Stimulated activated CD4-positive, alpha-beta T cell treated with anti-CD3 and anti-CD28 coated beads, Interleukin-2, amount 100 ng/mL, for 4 hours (primary cell): ENCODE measurements around the gene PRSS48.
"Not testable (repeated sequence)": the region's sequence is repeated elsewhere in the genome, so short reads cannot be mapped to it uniquely, and the experiment has no call there.

Experiments used
- DNase-seq: peaks from one replicate; pipeline ENCODE4 v3.0.0-alpha.2; 2020; ENCODE audit warnings: low read depth

The PRSS48 gene

DNA sequence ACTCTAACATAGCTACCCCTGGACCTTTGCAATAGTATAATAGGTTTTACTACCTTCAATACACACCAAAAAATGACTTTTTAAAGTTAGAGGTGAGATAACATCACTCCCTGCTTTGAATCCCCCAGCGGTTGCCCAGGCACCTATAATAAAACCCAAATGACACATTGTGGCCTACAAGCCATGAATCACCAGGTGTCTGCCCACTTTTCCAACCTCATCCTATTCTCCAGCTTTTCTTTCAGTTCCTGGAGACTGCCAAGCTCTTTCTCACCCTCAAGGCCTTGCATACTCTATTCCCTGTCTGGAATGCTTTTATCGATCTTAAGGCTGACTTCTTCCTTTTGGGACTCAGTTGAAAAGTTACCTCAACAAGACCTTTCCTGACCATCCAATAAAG lies 16.4 kb upstream of the PRSS48 start:
- no peak for DNase-seq

- no peak for DNase-seq
Observed at GRCh38 chr4:151263455-151263854, 13.5 kb upstream of the PRSS48 start.

GRCh38 chr4:151266497-151266896 lies 10.5 kb upstream of the PRSS48 start:
- DNase-seq, result no peak

GRCh38 chr4:151267104-151267503 lies 9.9 kb upstream of the PRSS48 start:
- no peak for DNase-seq

GRCh38 chr4:151267822-151268535 lies 9.0 kb upstream of the PRSS48 start:
- no peak for DNase-seq

GRCh38 chr4:151268905-151269304 lies 8.1 kb upstream of the PRSS48 start:
- DNase-seq, result not testable (repeated sequence)

DNA sequence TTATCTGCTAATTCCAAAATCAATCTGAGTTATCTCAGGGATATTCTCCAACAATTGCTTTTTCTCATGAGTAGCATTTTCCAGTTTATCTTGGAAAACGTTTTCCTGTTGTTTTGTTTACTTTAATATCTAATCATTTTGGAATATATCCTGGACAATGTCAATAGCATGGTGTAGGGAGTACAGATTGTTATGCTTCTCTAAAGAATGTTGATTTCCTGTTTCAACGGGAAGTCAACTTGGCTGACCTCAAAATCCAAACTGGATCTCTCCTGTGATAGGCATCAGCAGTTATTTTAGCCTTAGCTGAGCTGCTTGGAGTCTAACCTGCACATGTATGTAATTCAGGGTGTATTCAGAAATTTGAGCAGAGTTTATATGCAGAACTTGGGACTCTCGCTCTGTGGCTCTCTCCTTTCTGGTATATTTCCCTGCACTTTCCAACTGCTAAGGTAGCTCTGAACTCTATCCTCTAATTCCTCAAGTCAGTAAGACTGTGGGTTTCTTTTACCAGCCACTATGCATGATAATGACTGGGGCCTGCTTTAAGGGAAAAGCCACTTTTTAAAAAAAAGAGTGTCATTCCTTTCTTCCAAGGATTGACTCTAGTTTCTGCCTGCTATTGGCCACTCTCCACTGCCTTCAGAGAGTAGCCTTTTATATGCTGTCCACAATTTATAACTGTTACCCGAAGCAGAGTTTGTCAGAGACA lies 7.7 kb downstream of the PRSS48 start:
- no peak for DNase-seq

- no peak for DNase-seq
Observed at GRCh38 chr4:151287409-151287808, 10.4 kb downstream of the PRSS48 start.

- no peak for DNase-seq
Observed at GRCh38 chr4:151291485-151291884, 14.5 kb downstream of the PRSS48 start.

DNA sequence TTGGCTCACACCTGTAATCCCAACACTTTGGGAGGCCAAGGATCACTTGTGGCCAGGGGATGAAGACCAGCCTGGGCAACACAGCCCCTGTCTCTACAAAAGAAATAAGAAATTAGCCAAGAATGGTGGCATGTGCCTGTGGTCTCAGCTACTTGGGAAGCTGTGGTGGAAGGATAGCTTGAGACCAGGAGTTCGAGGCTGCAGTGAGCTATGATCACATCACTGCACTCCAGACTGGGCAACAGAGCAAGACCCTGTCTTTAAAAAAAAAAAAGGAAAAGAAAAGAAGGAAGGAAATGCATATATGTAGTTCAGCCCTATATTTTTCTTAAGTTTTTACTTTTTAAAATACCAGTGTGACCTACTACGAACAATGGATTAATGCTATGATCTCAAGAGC lies 15.1 kb downstream of the PRSS48 start:
- DNase-seq, result no peak

- no peak for DNase-seq
Observed at GRCh38 chr4:151294833-151295496, 18.0 kb downstream of the PRSS48 start.

GRCh38 chr4:151296227-151296626 lies 19.3 kb downstream of the PRSS48 start:
- DNase-seq, result no peak

- no peak for DNase-seq
Observed at GRCh38 chr4:151297170-151297569, 20.2 kb downstream of the PRSS48 start.

- DNase-seq, result no peak
Observed at GRCh38 chr4:151302432-151302831, 25.5 kb downstream of the PRSS48 start.

- no peak for DNase-seq
Observed at GRCh38 chr4:151304226-151304625, 27.3 kb downstream of the PRSS48 start.

- DNase-seq, result no peak
Observed at GRCh38 chr4:151304755-151305154, 27.8 kb downstream of the PRSS48 start.

- no peak for DNase-seq
Observed at GRCh38 chr4:151310124-151310728, 33.3 kb downstream of the PRSS48 start.

GRCh38 chr4:151313306-151314009 lies 36.5 kb downstream of the PRSS48 start:
- no peak for DNase-seq

DNA sequence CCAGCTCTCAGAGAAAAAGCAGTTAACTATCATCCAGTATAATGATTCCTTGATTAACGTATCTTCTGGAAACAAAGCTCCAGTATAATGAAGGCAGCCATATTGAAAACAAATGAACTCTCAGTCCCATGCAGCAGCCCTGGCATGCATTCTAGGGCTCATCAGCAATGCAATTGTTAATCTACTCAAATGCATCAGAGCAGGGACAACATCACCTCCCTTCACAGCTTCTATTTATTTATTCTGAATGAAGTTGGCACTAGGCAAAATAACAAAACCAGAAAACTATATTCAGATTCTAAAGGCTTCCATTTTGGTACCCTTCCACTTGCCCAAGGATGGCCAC lies 37.0 kb downstream of the PRSS48 start:
- no peak for DNase-seq

DNA sequence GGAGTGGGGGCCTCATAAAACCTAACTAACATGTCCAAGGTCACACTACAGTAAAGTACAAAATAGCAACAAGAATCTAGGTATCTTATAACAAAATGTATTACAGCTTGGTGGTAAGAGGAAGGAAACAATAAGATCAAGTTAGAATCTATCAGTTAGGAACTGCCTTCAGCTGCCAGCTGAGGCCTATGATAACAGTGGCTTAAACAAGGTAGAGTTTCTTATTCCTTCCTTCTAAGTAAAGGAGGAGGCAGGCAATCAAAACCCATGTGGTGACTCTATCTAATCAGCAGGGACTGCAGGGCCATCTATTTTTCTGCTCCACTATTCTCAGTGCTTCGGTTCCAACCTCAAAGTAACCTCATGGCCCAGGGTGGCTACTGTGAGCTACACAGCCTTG lies 37.5 kb downstream of the PRSS48 start:
- DNase-seq, result no peak

GRCh38 chr4:151315212-151315886 lies 38.4 kb downstream of the PRSS48 start:
- no peak for DNase-seq

- no peak for DNase-seq
Observed at GRCh38 chr4:151316645-151317044, 39.7 kb downstream of the PRSS48 start.
